CD4-positive, alpha-beta T cell treated with Interleukin-6 for 4 hours (primary cell): ENCODE data around the gene ZRANB2.

Source experiments
- DNase-seq: peaks from one replicate; pipeline ENCODE4 v3.0.0-alpha.2; 2020; ENCODE audit warnings: mixed read lengths

Gene ZRANB2

GRCh38 chr1:71068325-71069240, 12.3 kb downstream of the ZRANB2 start:
- no peak for DNase-seq

- DNase-seq: no peak
Measured at GRCh38 chr1:71054791-71055190, 26.0 kb downstream of the ZRANB2 start.

- no peak for DNase-seq
Measured at GRCh38 chr1:71054281-71054731, 26.5 kb downstream of the ZRANB2 start.

- no peak for DNase-seq
Measured at GRCh38 chr1:71053758-71054157, 27.1 kb downstream of the ZRANB2 start.

GRCh38 chr1:71053146-71053545, 27.7 kb downstream of the ZRANB2 start:
- no peak for DNase-seq

- no peak for DNase-seq
Measured at GRCh38 chr1:71049951-71050598, 30.8 kb downstream of the ZRANB2 start.

GRCh38 chr1:71047635-71048607, 32.9 kb downstream of the ZRANB2 start, which contains the start of gene PTGER3:
TSS of gene PTGER3 (minus strand) at chr1:71047816. CDS start at chr1:71047577, 239 bp downstream.
- DNase-seq: peak; percentile 67

GRCh38 chr1:71046891-71047634, 33.8 kb downstream of the ZRANB2 start:
- DNase-seq: no peak

- DNase-seq: no peak
Measured at GRCh38 chr1:71045463-71046028, 35.3 kb downstream of the ZRANB2 start.

- no peak for DNase-seq
Measured at GRCh38 chr1:71044833-71045232, 36.0 kb downstream of the ZRANB2 start.

- DNase-seq: no peak
Measured at GRCh38 chr1:71043065-71043464, 37.8 kb downstream of the ZRANB2 start.

- DNase-seq: no peak
Measured at GRCh38 chr1:71041806-71042205, 39.0 kb downstream of the ZRANB2 start.

- no peak for DNase-seq
Measured at GRCh38 chr1:71039661-71040262, 41.1 kb downstream of the ZRANB2 start.

- DNase-seq: no peak
Measured at GRCh38 chr1:71038942-71039341, 41.9 kb downstream of the ZRANB2 start.

- DNase-seq: no peak
Measured at GRCh38 chr1:71037829-71038620, 42.8 kb downstream of the ZRANB2 start.

GRCh38 chr1:71037066-71037465, 43.8 kb downstream of the ZRANB2 start:
- DNase-seq: no peak

- DNase-seq: no peak
Measured at GRCh38 chr1:71033136-71033535, 47.7 kb downstream of the ZRANB2 start.

- no peak for DNase-seq
Measured at GRCh38 chr1:71031426-71031825, 49.4 kb downstream of the ZRANB2 start.

GRCh38 chr1:71030026-71030425, 50.8 kb downstream of the ZRANB2 start:
- no peak for DNase-seq

- DNase-seq: no peak
Measured at GRCh38 chr1:71028981-71029380, 51.9 kb downstream of the ZRANB2 start.
